Measurements from ENCODE around the gene CDH13. TPM values are rescaled to one million over a fixed set of nuclear protein-coding genes. Genes with fewer than 3 reads are reported as not detected.

CDH13 gene
- total and polyA plus RNA-seq, 2 of the 8 experiments (the other 6 are each of a cell fraction or from before 2014, with no cell fraction given), result 2.3 to 2.4 TPM

- Histone ChIP-seq H3K4me2 (ENCODE audit: insufficient read depth in 1 of 2, low read depth in 2 of 2, low read length in 2 of 2) (no peak overlapping the region), H3K18ac (ENCODE audit: extremely low read depth, low read length) (no peak overlapping the region), H2AK5ac (ENCODE audit: low read depth, low read length) (no peak overlapping the region), H3K4me1 (replicated peaks in 1 of 4; ENCODE audit: control insufficient read depth in 3 of 4, insufficient read depth in 4 of 4, low read length in 3 of 4) (peaks cover 0 to 3% (median 0%) of the 10 kb centered on the region in 4 experiments; a peak in 2 of 7 replicates), H3K27ac (ENCODE audit: low read depth, low read length) (no peak overlapping the region), H3K23ac (ENCODE audit: insufficient read length) (no peak overlapping the region), H3K56ac (replicated peaks; ENCODE audit: insufficient read length, low read depth, low read length) (no peak overlapping the region), H3K23me2 (ENCODE audit: low read depth, low read length) (no peaks in the 10 kb centered on the region), H2BK5ac (ENCODE audit: low read depth, low read length) (0 out of 2 replicates have a peak overlapping the region, but pooled peaks have one; percentile 66), H2BK120ac (replicated peaks; ENCODE audit: low read depth, low read length) (no peak overlapping the region), H4K91ac (replicated peaks; ENCODE audit: insufficient read length, low read length) (no peak overlapping the region), H4K20me1 (replicated peaks in 1 of 2; ENCODE audit: control insufficient read depth in 1 of 2, insufficient read depth in 2 of 2, low read length in 2 of 2) (no peaks in the 10 kb centered on the region), H3K14ac (ENCODE audit: insufficient read length) (no peak overlapping the region), H3K4ac (replicated peaks; ENCODE audit: insufficient read length, low read depth, low read length) (no peak overlapping the region), H3K4me3 (ENCODE audit: extremely low read depth in 1 of 4, insufficient read depth in 2 of 4, low read depth in 3 of 4, low read length in 4 of 4) (no peak overlapping the region), H3K9me3 (ENCODE audit: insufficient read depth in 2 of 2, low read depth in 1 of 2, low read length in 1 of 2) (0 out of 4 replicates have a peak, but pooled peaks cover 0 to 3% of the 10 kb centered on the region in 2 experiments), H2AFZ (ENCODE audit: low read length) (0 out of 2 replicates have a peak overlapping the region, but pooled peaks have one; percentile 12), H3K9ac (replicated peaks in 1 of 4; ENCODE audit: extremely low read depth in 1 of 4, low read depth in 3 of 4, low read length in 3 of 4) (no peak overlapping the region), H4K8ac (ENCODE audit: extremely low read depth, insufficient read depth, low read length) (no peak overlapping the region), H3K36me3 (ENCODE audit: control insufficient read depth in 2 of 4, insufficient read depth in 4 of 4, low read length in 3 of 4) (no peaks in the 10 kb centered on the region), H2BK12ac (ENCODE audit: low read depth, low read length) (no peak overlapping the region), H2BK15ac (ENCODE audit: low read length) (no peak overlapping the region), H3K27me3 (replicated peaks in 1 of 4; ENCODE audit: control insufficient read depth in 3 of 4, extremely low read depth in 1 of 4, insufficient read depth in 3 of 4, low read length in 3 of 4) (no peaks in the 10 kb centered on the region), H2BK20ac (ENCODE audit: low read length) (no peak overlapping the region), H4K5ac (ENCODE audit: insufficient read length, low read depth, low read length) (no peak overlapping the region), H3K79me2 (ENCODE audit: control insufficient read depth in 1 of 2, insufficient read depth in 2 of 2, low read length in 2 of 2) (no peaks in the 10 kb centered on the region), H3K79me1 (ENCODE audit: low read depth, low read length) (no peaks in the 10 kb centered on the region)
- POLR2A ChIA-PET (ENCODE audit: partially characterized antibody), result no interaction called here
- FAIRE-seq (no peak), DNase-seq (ENCODE audit: low read depth in 1 of 2, low spot score in 2 of 2) (no peak)
- CTCF ChIA-PET (ENCODE audit: partially characterized antibody), result interaction anchor here (1.4 to 3.4 kb wide), 2 partner anchors 11 to 87 kb away, joined by 4 to 19 read pairs; no protein-coding TSS in a partner anchor
- WGBS, 2 experiments (ENCODE audit: extremely low coverage in 1 of 2, insufficient coverage in 1 of 2, insufficient read length in 1 of 2, insufficient replicate concordance in 2 of 2, low coverage in 1 of 2, low lambda C conversion rate in 2 of 2, missing lambda C conversion rate in 1 of 2), result 89% methylated on average over 6 of the region's 6 CpGs; no CpG with 5 or more reads in 1 of the 2 experiments
- TF ChIP-seq ASH2L (IDR thresholded peaks at IDR 0.05; ENCODE audit: low read length) (no peak), CTCF (IDR thresholded peaks at IDR 0.05; ENCODE audit: control extremely low read depth in 1 of 3, insufficient read depth in 1 of 3, low read depth in 1 of 3, low read length in 3 of 3) (peak in 1 of 3 experiments; percentile 13; a peak in 1 of 4 replicates), ZNF274 (IDR thresholded peaks at IDR 0.05; ENCODE audit: borderline replicate concordance, extremely low read depth, low read length) (no peak), BRCA1 (IDR thresholded peaks at IDR 0.05; ENCODE audit: low read depth, low read length) (no peak)
Observed at GRCh38 chr16:83125999-83126568, 499.3 kb downstream of the CDH13 start.
